TTC549 (cell line): ENCODE measurements around the gene CDK15.

Source experiments
- FAIRE-seq: peaks from 2 replicates; lab custom pipeline; 2012; peaks lifted over from hg19 to GRCh38; lab: Jason Lieb, UNC

Gene CDK15

DNA sequence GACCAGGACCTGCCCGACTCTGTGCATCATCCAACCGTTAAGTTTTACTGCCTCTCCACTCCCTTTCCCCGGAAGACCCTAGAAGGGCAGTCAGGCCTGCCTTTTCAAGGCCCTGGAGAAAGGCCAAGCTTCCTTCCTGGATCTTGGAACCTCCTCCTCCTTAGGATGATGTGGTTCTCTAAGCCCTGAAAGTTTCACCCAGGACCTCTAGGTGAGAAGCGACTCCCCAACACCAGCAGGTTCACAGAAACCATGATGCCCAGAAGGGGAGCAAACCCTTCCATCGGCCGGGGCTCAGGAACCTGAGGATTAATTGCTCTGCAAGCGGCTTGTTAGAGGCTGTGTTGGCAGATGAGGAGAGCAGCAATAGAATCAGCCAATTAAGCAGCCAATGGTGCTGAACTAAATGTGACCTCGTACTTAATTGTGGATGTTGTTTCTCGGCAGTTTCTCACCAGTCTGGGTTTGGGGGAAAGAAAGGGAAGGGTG is 133.2 kb downstream of the CDK15 start:
- no peak for FAIRE-seq

DNA sequence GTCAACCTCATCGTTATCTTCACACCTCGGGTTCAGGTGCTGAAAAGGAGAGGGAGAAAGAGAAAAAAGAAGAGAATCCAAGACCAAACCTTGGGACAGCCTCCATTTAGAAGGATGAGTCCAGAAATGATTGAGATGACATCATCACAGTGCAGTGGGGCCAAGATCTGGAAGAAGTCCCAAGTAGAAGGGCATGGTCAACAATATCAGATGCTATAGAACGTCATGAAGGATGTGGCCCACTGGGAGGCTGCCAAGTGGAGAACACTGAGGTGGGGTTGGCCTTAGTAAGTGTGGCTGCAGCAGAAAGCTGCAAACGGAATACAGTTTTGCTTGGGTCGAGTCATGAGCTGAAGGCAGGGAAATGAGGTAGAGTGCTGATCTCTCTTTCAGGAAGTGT is 136.2 kb downstream of the CDK15 start:
- FAIRE-seq, result no peak
